ENCODE results near the gene EIF4EBP2. TPM values are rescaled to one million over a fixed set of nuclear protein-coding genes. Genes with fewer than 3 reads are reported as not detected.

The EIF4EBP2 gene
- total RNA-seq, 1 donor from 2014 or later, result 155 TPM

DNA sequence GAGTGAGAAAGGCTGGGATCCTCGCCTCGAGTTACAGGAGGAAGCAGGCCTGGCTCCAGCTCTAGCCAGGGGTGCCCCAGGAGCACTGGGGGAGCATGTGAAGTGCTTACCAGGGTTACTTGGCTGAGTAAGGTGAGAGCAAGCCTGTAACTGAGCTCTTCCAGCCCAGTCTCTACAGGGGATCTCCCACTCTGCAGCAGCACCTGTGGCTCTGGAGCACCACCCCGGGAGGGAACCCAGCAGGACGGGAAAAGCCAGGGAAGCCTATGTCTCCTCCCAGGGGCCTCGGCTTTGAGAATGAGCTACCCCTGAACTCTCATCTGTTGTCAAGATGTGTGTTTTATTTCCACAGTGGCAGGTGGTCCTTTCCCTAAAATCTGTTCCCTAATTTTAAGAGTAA is 32.1 kb upstream of the EIF4EBP2 start:
- Mint-ChIP-seq H3K27ac (ENCODE audit: unreplicated experiment) (no peak overlapping the region), H3K27me3 (ENCODE audit: low read depth) (no peaks in the 10 kb centered on the region), H3K4me1 (peaks cover 10% of the 10 kb centered on the region), H3K9me3 (no peaks in the 10 kb centered on the region), H3K4me3 (no peak overlapping the region), H3K36me3 (ENCODE audit: low read depth) (no peaks in the 10 kb centered on the region)
- TF ChIP-seq, protein P1, sequence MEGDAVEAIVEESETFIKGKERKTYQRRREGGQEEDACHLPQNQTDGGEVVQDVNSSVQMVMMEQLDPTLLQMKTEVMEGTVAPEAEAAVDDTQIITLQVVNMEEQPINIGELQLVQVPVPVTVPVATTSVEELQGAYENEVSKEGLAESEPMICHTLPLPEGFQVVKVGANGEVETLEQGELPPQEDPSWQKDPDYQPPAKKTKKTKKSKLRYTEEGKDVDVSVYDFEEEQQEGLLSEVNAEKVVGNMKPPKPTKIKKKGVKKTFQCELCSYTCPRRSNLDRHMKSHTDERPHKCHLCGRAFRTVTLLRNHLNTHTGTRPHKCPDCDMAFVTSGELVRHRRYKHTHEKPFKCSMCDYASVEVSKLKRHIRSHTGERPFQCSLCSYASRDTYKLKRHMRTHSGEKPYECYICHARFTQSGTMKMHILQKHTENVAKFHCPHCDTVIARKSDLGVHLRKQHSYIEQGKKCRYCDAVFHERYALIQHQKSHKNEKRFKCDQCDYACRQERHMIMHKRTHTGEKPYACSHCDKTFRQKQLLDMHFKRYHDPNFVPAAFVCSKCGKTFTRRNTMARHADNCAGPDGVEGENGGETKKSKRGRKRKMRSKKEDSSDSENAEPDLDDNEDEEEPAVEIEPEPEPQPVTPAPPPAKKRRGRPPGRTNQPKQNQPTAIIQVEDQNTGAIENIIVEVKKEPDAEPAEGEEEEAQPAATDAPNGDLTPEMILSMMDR (conservative IDR thresholded peaks at IDR 0.05), result no peak
- no peak for DNase-seq (ENCODE audit: low read depth, low spot score)

DNA sequence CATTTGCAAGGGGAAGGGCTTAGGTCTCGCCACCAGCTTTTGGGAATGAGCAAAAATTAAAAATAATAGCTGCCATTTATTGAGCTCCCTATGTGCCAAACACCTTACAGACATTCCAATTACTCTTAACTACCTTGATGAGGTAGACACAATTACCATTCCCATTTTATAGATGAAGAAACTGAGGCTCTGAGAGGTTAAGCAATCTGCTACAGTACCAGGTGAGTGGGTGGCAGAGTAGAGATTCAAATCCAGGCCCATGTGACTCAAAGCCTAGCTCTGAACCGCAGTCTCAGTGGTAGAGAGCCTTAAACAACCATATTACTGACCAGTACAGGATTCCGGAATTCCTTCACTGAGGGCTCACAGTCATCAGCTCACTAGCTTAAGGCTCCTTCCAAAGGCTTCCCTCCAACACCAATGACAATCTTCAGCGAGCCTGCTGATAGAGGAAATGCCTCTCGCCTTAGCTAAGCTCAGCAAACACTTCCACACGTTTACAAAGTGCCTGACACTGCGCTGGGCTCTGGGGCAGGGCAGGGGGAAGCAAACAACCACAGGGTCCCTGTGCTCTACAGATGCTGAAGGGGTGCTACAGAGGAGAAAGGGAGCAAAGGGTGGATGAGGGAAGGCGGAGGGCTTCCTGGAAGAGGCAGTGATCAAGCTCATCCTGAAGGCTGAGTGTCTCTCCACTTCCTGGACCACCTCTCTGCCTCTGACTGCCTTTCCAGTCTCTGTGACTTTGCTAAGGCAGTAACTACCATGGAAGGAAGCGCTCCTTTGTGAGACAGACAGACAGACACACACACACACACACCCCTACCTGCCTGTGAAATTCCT is 28.9 kb upstream of the EIF4EBP2 start:
- TF ChIP-seq, protein P1 (conservative IDR thresholded peaks at IDR 0.05), result no peak
- Mint-ChIP-seq H3K36me3 (ENCODE audit: low read depth) (peaks cover 3% of the 10 kb centered on the region), H3K9me3 (peaks cover 7% of the 10 kb centered on the region), H3K4me1 (peaks cover 7% of the 10 kb centered on the region), H3K27ac (ENCODE audit: unreplicated experiment) (no peak overlapping the region), H3K27me3 (ENCODE audit: low read depth) (no peaks in the 10 kb centered on the region), H3K4me3 (no peak overlapping the region)
- no peak for DNase-seq (ENCODE audit: low read depth, low spot score)

DNA sequence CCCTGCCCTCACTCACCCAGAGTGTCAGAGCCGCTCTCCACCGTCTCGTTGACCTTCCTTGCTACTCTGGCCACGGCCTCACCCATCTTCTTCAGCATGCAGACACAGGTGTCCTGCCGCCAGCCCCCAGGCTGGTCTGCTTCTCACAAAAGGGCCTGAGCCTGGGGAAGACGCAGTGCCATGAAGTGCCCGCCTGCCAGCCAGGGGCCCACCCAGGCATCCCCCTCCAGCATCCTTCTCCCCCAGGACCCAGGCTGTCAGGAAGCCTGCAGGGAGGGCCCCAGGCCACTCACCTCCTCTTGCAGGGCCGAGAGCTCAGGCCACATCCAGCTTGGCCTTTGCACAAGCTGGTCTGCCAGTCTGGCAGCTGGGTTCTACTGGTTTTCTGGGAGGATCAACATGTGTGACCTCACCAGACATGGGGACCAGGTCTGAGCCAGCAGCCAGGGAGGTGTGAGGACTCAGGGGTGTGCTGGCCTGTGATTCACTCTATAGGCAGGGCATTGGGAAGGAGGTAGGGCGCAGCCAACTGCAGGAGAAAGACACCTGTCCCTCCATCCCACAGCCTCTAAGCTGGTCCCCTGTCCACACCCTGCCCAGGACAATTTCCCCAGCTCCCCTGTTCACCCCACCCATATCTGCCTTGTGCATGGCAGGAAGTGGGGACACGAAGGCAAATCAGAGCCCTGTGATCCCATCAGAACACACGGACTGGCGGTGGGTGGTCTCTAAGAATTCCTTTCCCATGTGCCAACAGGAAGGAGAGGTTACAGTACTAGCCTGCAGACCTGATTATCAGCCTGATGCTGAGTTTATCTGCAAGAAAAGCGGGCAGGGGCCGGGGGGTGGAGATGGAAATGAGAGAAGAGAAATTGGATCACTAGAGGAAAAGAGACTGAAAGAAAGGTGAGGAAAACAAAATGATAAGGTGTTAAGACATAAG is 27.2 kb upstream of the EIF4EBP2 start:
- TF ChIP-seq, protein P1 (conservative IDR thresholded peaks at IDR 0.05), result no peak
- Mint-ChIP-seq H3K36me3 (ENCODE audit: low read depth) (peaks cover 3% of the 10 kb centered on the region), H3K4me3 (peak overlapping the region; percentile 35), H3K27ac (ENCODE audit: unreplicated experiment) (no peak overlapping the region), H3K9me3 (peaks cover 7% of the 10 kb centered on the region), H3K4me1 (peaks cover 18% of the 10 kb centered on the region), H3K27me3 (ENCODE audit: low read depth) (no peaks in the 10 kb centered on the region)
- DNase-seq (ENCODE audit: low read depth, low spot score), result no peak

DNA sequence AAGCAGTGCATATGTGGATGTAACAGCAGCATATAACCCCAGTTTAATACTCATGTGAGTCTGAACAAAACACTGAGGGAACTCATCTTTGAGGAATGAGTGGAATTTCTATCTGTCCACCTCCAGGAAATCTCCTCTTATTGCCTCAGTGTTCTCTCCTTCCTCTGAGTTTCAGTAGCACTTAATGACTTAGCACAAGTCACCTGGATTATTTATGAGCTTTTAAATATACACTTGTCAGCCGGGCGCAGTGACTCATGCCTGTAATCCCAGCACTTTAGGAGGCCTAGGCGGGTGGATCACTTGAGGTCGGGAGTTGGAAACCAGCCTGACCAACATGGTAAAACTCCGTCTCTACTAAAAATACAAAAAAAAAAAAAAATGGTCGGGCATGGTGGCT is 25.8 kb upstream of the EIF4EBP2 start:
- peaks cover 3% of the 10 kb centered on the region for H3K36me3 Mint-ChIP-seq (ENCODE audit: low read depth)
- H3K4me1 Mint-ChIP-seq, result peaks cover 22% of the 10 kb centered on the region
- no peak overlapping the region for H3K27ac Mint-ChIP-seq (ENCODE audit: unreplicated experiment)
- no peak for DNase-seq (ENCODE audit: low read depth, low spot score)
- TF ChIP-seq, protein P1 (conservative IDR thresholded peaks at IDR 0.05), result no peak
- no peaks in the 10 kb centered on the region for H3K27me3 Mint-ChIP-seq (ENCODE audit: low read depth)
- H3K9me3 Mint-ChIP-seq, result peaks cover 7% of the 10 kb centered on the region
- no peak overlapping the region for H3K4me3 Mint-ChIP-seq

DNA sequence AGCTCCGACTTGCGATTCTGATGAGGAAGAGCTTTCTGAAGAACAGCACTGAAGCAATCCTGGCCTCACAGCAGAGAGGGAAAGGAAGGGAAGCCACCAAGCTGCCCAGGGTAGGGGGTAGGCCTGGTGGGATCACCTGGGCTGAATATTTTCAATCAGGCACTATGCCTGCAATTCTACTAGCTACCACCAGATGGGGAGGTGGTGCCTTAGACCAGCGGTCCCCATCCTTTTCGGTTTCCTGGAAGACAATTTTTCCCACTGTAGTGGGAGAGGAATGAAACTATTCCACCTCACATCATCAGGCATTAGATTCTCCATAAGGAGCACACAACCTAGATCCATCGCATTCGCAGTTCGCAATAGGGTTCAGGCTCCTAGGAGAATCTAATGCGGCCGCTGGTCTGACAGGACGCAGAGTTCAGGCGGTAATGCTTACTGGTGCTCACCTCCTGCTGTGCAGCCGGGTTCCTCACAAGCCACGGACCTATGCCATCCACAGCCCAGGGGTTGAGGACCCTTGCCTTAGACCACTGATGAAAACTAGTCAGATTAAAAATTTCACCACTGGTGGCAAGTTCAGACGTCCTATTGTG is 24.3 kb upstream of the EIF4EBP2 start:
- no peak for DNase-seq (ENCODE audit: low read depth, low spot score)
- Mint-ChIP-seq H3K4me1 (peaks cover 22% of the 10 kb centered on the region), H3K27me3 (ENCODE audit: low read depth) (no peaks in the 10 kb centered on the region), H3K4me3 (peak overlapping the region; percentile 77), H3K27ac (ENCODE audit: unreplicated experiment) (no peak overlapping the region), H3K9me3 (peaks cover 7% of the 10 kb centered on the region), H3K36me3 (ENCODE audit: low read depth) (peaks cover 3% of the 10 kb centered on the region)
- TF ChIP-seq, protein P1 (conservative IDR thresholded peaks at IDR 0.05), result peak; percentile 66
